Activated naive CD4-positive, alpha-beta T cell (primary cell): Measurements from ENCODE around the gene UNC13C.
"Not testable (repeated sequence)": the region's sequence is repeated elsewhere in the genome, so short reads cannot be mapped to it uniquely, and the experiment has no call there.

ENCODE experiments used
- DNase-seq, 4 experiments: peaks; one replicate each; lab custom pipeline; 2025; lab: John Stamatoyannopoulos, UW

The UNC13C gene

GRCh38 chr15:53978253-53978906 is at the start of gene UNC13C:
UNC13C (plus strand) TSS chr15:53978441; CDS start chr15:54012904, 34,463 bp downstream.
- no peak for DNase-seq

- DNase-seq: no peak
These were observed 42.1 kb upstream of the UNC13C start for GRCh38 chr15:53936137-53936536.

DNA sequence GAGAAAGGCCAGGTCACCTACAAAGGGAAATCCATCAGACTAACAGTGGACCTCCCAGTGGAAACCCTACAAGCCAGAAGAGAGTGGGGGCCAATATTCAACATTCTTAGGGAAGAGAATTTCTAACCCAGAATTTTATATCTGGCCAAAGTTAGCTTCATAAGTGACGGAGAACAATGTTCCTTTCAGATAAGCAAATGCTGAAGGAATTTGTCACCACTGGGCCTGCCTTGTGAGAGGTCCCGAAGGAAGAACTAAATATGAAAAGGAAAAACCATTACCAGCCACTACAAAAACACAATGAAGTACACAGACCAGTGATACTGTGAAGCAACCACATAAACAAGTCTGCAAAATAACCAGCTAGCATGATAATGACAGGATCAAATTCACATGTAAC is 40.6 kb upstream of the UNC13C start:
- not testable (repeated sequence) for DNase-seq

GRCh38 chr15:53950572-53950971 is 27.7 kb upstream of the UNC13C start:
- no peak for DNase-seq

GRCh38 chr15:53955396-53955795 is 22.8 kb upstream of the UNC13C start:
- DNase-seq: no peak

DNA sequence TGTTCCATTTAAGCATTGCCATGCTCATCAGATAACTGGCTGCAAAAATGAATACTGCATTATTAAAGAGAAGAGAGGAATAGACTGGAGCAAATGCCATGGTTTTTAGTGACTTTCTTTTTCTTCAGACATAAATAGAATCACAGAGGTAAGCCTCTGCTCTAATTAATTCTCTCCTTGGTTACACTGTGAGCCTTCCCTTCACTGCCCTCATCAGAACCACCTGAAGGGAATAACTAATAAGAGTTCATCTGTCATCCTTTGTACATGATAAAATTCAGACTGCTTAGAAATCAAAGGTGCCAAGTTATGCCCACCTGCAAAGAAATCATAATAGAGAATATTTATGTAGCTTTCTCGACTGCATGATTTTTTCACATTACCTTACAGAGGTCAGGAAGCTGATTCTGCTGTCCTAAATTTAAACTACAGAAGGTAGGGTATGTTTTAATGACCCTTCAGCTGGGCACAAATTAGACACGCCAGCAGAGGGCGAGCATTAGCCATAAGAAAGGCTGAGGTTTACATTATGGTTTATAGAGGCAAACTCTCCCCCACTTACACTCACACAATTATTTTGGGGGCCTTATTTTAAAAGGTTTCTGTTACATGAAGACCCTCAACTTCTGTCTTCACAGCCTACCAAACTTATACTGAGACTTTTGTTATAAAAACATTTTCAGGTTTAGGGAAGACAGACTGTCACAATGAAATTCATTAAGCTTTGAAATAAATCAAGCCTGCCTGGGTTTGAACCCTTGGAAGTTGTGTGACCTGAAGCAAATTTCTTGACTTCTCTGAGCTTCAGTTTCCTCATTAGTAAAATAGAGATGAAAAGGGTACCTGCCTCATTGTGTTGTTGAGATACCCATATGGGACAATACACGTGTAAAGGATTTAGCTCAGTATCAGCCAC is 15.3 kb upstream of the UNC13C start:
- no peak for DNase-seq

DNA sequence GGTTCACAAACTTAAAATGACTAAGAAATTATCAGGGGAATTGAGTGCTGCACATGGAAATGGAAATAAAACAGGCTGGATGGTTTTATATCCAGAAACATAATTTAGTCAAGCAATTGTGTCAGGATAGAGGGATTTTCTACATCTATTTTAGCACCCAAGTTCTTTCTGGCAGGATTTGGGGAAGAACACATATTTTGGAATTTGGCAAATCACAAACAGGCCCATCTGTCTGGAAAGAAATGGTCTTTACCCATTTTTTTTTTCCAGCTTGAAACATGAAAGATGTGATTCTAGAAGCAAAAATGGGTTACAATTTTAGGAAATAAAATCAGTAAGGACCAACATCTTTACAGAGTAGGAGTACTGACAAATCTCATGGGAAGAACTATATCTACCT is 14.4 kb upstream of the UNC13C start:
- DNase-seq: no peak

DNA sequence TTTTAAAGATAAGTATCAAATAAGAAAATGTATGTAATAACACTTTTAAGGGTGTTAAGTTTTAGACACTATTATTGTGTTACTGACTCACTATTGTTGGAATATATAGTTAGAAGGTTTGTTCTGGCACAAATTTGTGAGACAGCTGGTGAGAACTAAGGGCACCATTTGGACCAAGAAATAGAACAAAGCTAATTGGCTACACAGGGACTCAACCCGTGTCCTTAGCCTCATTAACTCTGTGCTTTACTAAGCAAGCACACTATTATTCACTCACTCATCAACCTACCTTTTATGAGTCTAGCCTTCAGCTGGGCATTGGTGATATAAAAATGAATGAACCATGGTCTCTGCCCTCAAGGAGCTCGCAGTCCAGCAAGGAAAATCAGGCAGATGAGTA is 4.1 kb upstream of the UNC13C start:
- DNase-seq: no peak

GRCh38 chr15:53974813-53975212 is 3.4 kb upstream of the UNC13C start:
- no peak for DNase-seq

DNA sequence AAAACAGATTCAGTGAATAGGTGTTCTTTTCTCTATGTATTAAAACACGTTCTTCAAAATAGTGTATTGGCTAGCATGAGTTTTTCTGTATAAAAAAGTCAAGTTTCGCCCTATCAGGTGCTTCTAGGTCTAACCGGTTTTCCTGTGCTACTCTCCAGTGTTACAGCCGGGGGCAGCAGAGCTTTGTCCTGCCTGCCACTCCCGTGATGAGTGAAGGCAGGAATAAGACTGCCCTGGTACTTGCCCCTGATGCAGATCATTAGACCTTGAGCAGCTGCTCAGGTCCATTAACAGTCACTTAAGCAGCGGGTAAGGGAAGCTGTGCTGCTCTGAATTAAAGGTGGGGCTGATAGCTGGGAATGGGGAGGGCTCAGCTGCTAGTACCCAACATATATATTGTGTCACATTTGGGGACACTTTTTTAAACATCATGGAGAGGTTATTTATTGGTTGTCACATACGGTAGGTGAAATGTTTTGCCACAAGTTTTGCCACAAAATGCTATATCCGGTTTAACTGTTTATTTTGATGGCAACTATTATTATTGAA is 1.3 kb upstream of the UNC13C start:
- no peak for DNase-seq

DNA sequence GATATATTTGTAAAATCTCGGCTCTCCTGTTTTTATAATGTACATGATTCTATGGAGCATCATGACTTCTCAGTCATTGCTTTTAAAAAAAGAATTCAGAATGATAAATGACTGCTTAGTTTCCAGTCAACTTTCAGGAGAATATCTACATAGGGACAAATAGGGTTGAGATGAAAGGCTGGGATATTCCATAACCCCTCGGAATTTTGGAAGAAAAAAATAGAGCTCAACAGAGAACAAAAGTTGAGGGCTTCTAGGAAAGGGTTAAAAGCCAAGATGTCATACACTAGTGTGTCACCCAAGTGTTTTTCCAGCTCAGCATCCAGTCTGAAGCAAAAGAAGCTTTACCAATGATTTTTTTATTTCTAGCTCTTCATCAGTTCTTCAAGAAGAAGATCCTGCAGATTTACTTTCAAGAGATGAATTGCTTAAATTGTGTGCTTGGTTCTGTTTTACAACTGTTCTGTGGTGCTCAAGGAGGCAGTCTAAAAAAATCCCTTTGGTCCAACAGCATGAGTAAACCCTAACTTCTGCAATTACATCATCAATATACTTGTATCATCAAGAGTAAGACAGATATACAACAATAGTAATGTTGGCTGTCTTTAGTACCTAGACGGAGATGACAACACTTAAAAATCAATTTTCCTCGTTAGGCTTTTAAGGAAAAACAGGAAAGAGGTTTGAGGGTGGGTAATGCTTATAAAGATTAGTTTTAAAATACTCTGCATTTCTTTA is 979 bp downstream of the UNC13C start:
- no peak for DNase-seq

DNA sequence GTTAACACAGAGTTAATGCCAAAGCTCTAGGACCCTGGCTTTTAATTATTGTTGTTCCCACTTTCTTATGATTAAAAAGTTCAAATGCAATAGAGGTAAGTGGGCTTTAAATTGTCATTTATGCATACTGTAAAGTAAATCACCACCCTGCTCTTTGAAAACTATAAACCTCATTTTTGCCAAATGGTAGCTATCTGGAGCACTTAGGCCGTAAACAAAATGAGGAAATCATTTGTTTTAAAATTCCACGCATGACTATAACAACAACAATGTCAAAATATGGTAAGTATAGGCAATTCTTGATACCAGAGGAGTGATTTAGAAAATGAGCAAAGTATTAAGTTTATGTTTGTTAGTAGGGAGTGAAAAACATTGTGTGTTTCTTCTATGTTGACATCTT is 1.8 kb downstream of the UNC13C start:
- no peak for DNase-seq

- no peak for DNase-seq
These were observed 3.9 kb downstream of the UNC13C start for GRCh38 chr15:53982071-53982680.

- no peak for DNase-seq
These were observed 4.6 kb downstream of the UNC13C start for GRCh38 chr15:53982876-53983275.

GRCh38 chr15:53984221-53984620 is 6.0 kb downstream of the UNC13C start:
- no peak for DNase-seq

- DNase-seq: no peak
These were observed 7.3 kb downstream of the UNC13C start for GRCh38 chr15:53985562-53985961.

DNA sequence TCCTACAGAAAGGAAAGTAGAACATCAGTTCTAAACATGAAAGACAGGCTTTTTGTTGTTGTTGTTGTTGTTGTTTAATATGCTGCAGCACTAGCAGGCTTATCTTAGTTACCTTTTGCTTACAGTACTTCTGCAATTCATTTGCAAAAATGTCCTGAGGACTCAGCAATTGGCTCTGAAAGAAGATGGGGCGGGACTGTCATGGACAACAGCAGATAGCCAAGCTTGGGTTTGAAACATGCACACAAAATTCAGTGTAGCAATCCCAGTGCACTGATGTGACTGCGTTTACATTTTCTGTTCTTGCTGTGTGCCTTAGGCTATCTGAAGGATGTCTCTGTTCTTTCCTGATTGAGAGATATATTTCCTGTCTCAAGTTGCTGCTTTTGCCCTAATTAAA is 9.2 kb downstream of the UNC13C start:
- DNase-seq: no peak

DNA sequence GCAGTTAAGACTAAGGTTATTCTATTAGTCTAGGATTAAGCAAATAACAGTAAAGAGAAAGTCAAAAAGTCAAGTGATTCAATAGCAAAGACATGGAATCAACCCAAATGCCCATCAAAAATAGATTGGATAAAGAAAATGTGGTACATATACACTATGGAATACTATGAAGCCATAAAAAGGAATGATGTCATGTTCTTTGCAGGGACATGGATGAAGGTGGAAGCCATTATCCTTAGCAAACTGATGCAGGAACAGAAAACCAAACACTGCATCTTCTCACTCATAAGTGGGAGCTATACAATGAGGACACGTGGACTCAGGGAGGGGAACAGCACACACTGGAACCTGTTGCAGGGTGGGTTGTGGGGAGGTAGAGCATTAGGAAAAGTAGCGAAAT is 29.0 kb downstream of the UNC13C start:
- DNase-seq: no peak

DNA sequence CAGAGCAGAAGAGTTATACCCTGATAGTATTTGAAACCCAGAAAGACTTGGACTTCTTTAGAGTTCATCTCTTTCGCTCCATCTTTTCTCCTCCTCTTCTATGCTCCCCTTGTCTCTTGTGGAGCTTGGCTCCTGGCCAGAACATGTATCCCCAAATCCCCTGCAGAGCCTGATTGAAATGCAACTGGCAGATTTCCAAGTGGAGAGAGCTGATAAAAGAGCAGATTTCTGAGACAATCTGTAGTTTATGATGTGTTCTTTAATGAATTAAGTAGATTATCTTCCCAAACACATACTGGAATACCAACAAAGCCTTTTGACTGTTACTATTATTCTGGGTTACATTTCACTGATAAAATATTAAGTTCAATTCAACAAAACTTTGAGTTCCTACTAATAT is 33.4 kb downstream of the UNC13C start:
- DNase-seq: no peak

- no peak for DNase-seq
These were observed 35.9 kb downstream of the UNC13C start for GRCh38 chr15:54014067-54014655.

DNA sequence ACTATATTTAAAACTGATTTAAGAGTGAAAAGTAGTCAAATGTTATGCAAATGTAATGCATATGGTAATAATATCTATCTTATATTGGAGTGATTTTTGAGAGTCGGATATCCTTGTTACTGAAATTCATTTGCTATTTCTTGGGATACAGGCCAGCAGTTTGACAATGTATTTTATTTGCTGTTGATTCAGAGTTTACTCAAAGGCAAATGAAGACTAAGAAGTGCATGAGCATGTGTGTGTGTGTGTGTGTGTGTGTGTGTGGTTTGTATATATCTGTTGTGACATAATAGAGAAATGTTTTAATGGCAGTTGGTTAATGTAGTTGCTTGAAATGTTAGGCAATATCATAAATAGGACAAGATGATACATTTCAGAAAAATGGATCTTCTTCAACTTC is 39.0 kb downstream of the UNC13C start:
- DNase-seq: no peak

- DNase-seq: no peak
These were observed 39.7 kb downstream of the UNC13C start for GRCh38 chr15:54017959-54018358.
